Choroid plexus epithelial cell (primary cell): ENCODE data around the gene THOP1.

ENCODE experiments used
- DNase-seq: peaks from one replicate; pipeline ENCODE4 v3.0.0-alpha.2; 2010; ENCODE audit warnings: low read depth
- H3K4me3 ChIP-seq: 2 replicates; pipeline ENCODE4 v1.5.1; 2011; ENCODE audit warnings: low read depth, mild to moderate bottlenecking, control low read depth, low read length, moderate library complexity
- TF ChIP-seq, protein P1 (sequence below): conservative IDR thresholded peaks from 2 replicates; pipeline ENCODE4 v1.5.1; 2011; ENCODE audit warnings: low read depth, mild to moderate bottlenecking, control low read depth, inconsistent platforms, low read length, moderate library complexity

Gene THOP1

DNA sequence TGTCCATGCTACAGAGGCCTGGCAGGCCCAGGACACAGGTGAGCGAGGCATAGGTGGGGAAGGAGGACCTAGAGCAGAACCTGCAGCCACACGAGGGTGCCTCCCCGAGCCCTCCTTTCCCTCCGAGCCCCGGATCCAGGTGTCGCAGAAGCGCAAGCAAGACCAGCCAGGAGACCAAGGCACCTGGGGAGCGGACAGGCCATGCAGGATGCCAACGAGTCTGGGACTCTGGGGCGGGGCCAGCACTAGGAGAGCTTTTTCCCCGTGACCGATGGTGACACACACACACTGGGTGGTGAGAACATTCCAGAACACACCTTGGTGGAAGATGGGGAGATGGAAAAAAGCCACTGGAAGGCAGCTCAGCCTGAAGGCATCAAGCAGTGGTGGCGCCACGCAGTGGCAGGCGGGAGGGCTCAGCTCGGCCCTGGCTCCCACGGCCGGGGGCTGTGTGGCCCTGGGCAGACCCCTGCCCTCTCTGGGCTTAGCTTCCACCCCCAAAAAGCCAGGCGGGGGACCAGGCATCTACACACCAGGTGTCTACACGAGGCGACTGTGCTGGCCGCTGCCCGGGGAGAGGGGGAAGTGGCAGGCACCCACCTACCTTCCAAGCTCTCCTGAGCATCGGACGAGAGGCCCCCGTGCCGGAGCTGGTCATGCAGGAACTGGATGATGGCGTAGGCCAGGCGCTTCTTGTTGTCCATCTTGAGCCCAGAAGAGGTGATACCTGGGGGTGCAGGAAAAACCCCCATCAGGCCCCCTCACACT lies 16.8 kb upstream of the THOP1 start:
- H3K4me3 ChIP-seq, result no peak overlapping the region
- no peak for DNase-seq
- TF ChIP-seq, protein P1, sequence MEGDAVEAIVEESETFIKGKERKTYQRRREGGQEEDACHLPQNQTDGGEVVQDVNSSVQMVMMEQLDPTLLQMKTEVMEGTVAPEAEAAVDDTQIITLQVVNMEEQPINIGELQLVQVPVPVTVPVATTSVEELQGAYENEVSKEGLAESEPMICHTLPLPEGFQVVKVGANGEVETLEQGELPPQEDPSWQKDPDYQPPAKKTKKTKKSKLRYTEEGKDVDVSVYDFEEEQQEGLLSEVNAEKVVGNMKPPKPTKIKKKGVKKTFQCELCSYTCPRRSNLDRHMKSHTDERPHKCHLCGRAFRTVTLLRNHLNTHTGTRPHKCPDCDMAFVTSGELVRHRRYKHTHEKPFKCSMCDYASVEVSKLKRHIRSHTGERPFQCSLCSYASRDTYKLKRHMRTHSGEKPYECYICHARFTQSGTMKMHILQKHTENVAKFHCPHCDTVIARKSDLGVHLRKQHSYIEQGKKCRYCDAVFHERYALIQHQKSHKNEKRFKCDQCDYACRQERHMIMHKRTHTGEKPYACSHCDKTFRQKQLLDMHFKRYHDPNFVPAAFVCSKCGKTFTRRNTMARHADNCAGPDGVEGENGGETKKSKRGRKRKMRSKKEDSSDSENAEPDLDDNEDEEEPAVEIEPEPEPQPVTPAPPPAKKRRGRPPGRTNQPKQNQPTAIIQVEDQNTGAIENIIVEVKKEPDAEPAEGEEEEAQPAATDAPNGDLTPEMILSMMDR, result no peak

DNA sequence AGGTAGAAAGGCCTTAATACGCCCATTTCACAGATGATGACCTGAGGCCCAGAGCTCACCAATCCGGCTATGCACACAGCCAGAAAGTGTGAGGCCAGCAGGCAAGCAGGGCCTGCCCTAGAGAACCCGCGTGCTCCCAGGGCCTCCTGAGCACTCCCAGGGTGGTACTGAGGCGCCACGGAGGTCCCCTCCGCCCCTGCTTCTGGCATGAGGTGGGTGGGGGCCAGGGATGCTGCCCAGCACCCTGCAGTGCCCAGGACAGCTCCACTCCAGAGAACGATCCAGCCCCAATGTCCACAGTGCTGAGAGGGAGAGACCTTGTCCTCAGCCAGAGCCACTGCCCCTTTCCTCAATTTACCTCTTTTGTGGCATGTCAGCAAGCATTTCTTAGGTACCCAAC lies 16.1 kb upstream of the THOP1 start:
- DNase-seq, result no peak
- TF ChIP-seq, protein P1, result no peak

DNA sequence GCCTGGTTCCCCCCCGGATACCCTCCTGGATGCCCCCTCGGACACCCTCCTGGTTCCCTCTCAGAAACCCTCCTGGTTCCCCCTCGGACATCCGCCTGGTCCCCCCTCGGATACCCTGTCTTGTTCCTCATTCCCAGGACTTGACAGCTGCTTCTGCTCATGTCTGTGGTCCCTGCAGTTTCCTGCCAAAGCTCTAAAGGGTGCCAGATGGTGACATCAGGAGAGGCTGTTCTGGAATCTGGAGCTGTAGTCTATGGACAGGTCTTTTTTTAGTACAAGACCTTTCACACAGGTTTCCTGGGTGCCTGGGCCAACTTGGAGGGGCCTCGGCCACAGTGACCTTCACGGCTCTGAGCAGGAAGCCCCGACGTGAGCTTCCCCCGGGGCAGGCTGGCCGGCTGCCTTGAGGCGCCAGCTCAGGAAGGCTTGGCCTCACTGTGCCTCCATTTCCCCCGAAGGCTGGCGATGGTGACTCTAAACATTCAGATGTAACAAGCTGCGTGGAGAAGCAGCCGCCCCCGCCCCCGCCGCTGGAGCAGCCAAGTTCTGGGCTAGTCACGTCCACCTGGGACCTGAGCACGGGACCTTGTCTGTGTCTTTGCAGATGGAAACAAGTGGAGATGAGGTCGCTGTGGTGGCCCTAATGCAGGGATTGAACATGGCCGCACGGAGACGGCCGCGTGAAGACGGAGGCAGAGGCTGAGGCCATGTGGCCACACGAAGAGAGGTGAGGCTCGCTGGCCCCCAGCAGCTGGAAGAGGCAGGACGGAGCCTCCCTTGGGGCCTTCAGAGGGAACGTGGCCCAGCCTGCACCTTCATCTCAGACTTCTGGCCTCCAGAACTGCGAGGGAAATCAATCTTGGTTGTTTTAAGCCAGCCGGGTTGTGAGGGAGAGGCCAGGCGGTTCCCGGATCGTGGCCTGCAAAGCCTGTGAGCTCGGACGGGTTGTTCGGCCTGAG lies 15.0 kb upstream of the THOP1 start:
- peak; percentile 45 for DNase-seq
- TF ChIP-seq, protein P1, result no peak
- H3K4me3 ChIP-seq, result no peak overlapping the region

More for the DNA sequence above, 16.1 kb upstream of the THOP1 start:
- no peak overlapping the region for H3K4me3 ChIP-seq

DNA sequence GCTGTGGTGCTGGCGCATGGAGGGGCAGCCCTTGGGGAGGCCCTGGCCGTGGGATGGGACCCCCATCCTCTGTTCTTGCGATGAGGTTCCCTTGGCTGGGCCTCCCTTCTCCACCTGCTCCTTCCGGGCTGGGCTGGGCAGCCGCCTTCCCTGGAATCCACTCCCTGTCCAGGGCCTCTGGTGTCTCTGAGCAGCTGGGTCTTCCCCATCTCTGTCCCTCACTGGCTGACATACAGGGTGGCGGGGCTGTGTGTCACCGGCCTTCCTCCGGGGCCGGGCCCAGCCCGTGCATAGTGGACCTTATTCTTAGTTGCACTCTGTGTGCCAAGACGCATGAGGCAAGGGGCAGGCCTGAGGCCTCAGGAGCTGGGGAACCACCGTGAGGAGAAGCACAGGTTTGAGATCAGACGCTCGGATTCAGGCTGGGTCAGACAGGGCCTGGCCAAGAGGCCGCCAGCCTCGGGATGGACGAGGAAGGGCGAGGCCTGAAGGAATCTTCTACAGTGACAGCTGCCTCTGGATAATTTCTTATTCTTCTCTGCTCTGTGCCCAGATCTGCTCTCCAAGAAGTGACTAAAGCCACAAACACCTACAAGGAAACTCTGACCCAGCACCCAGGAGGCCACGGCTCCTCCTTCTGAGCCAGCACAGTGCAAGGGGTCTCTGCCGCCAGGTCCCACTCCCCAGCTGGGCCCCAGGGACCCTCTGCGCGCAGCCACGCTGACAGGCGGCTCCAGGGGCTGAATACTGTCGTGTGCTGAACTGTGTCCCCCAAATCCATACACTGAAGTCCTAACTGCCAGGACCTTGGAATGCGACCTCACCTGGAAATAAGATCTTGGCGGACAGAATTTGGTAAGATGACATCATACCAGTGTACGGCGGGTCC lies 13.3 kb upstream of the THOP1 start:
- DNase-seq, result no peak
- TF ChIP-seq, protein P1, result no peak
- no peak overlapping the region for H3K4me3 ChIP-seq

DNA sequence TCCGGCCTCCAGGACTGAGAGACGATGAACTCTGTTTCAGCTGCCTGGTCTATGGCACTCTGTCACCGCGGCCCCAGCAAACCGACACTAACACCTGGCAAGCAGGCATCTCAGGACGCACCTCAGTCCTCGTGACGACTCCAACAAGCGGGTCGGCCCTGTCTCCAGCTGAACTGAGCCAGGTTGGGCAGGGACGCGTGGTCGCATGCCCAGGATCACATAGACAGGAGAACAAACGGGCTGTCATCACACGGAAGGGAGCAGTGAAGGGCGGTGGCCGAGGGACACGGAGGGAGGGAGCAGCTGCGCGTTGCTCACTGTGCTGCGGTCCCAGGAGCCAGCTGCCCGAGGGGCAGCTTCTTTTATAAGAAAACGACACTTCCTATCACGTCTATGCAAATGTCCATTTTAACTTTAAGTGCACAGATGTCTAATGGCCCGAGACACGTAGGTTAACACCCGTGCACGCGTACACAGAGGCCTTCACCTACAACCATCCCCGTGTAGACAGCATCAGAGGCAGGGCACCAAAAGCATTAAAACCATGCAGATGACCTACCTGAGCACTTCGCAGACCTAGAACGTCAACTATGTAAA lies 11.1 kb upstream of the THOP1 start:
- TF ChIP-seq, protein P1, result no peak
- no peak for DNase-seq
- H3K4me3 ChIP-seq, result no peak overlapping the region

DNA sequence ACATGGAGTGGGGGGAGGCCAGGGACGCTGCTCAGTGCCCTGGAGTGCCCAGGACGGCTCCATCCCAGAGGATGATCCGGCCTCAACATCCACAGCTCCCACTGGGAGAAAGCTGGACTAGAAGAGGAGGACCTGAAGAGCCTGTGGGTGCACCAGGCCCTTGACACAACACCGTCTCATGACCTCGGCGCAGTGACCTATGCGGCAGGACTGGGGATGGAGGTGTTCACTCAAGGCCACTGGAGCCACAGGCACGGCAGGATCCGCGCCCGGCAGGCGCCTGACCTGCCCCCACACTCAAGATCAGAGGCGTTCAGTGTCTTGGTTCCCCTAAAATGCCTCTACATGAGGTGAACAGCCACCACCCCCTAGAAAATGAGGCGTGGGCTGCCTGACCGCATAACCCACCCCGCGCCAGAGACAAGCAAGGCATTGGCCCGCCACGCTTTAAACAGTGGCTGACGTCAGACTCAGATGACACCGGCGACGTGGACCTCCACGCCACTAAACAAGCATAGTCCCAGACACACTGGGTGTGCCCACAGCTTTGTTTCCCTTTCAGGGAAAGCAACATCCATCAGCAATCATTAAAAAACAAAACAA lies 10.2 kb upstream of the THOP1 start:
- no peak overlapping the region for H3K4me3 ChIP-seq
- no peak for DNase-seq
- TF ChIP-seq, protein P1, result no peak
